ENCODE results near the gene IGSF11. TPM values are rescaled to one million over a fixed set of nuclear protein-coding genes. Genes with fewer than 3 reads are reported as not detected.

Gene IGSF11
- total RNA-seq, 1 experiment from 2014 or later: not detected

- H3F3A ChIP-seq (ENCODE audit: insufficient read depth, low read depth): no peaks in the 10 kb centered on the region
- no TSS peak for BruUV-seq (replicated peaks)
- H3K27ac ChIP-seq: no peak overlapping the region
- no peaks in the 10 kb centered on the region for H3K9me3 ChIP-seq (ENCODE audit: insufficient read depth, low read depth)
- no peak for DNase-seq
- no peak overlapping the region for H2AFZ ChIP-seq
- H3K4me1 ChIP-seq (replicated peaks; ENCODE audit: insufficient read depth): no peaks in the 10 kb centered on the region
- H3K79me2 ChIP-seq (ENCODE audit: low read depth): no peaks in the 10 kb centered on the region
- no peaks in the 10 kb centered on the region for H3K36me3 ChIP-seq (ENCODE audit: low read depth)
- intact Hi-C loops (cut with micrococcal nuclease; ENCODE audit: unreplicated experiment): no loop called here
- no peaks in the 10 kb centered on the region for H3K27me3 ChIP-seq (ENCODE audit: insufficient read depth, low read depth)
- ChIA-PET CTCF (no interaction called here), POLR2A (ENCODE audit: unreplicated experiment) (no interaction called here)
- H3K9me2 ChIP-seq (ENCODE audit: insufficient read depth): peaks cover 6% of the 10 kb centered on the region; the same call in 1 of the 2 replicates
- no peaks in the 10 kb centered on the region for H4K20me1 ChIP-seq (ENCODE audit: insufficient read depth)
- H3K4me3 ChIP-seq: no peak overlapping the region
- no peak overlapping the region for H3K4me2 ChIP-seq
- no peak for TF ChIP-seq CTCF (conservative IDR thresholded peaks at IDR 0.05)
- TF ChIP-seq EZH2 (IDR thresholded peaks at IDR 0.05; ENCODE audit: low read depth): no peak
Measured at GRCh38 chr3:118946449-118946848, 88.2 kb downstream of the IGSF11 start.

GRCh38 chr3:118945834-118946233, 88.8 kb downstream of the IGSF11 start:
- Histone ChIP-seq H3K4me1 (replicated peaks; ENCODE audit: insufficient read depth) (no peaks in the 10 kb centered on the region), H3K4me3 (no peak overlapping the region), H4K20me1 (ENCODE audit: insufficient read depth) (no peaks in the 10 kb centered on the region), H3K27ac (no peak overlapping the region), H3K36me3 (ENCODE audit: low read depth) (no peaks in the 10 kb centered on the region), H3K27me3 (ENCODE audit: insufficient read depth, low read depth) (no peaks in the 10 kb centered on the region), H3K9me3 (ENCODE audit: insufficient read depth, low read depth) (no peaks in the 10 kb centered on the region; the same call in 1 of the 2 replicates), H3K4me2 (no peak overlapping the region), H3F3A (ENCODE audit: insufficient read depth, low read depth) (no peaks in the 10 kb centered on the region), H3K9me2 (ENCODE audit: insufficient read depth) (peaks cover 3% of the 10 kb centered on the region; the same call in 1 of the 2 replicates), H2AFZ (no peak overlapping the region), H3K79me2 (ENCODE audit: low read depth) (no peaks in the 10 kb centered on the region)
- TF ChIP-seq EZH2 (IDR thresholded peaks at IDR 0.05; ENCODE audit: low read depth) (no peak), CTCF (conservative IDR thresholded peaks at IDR 0.05) (no peak)
- ChIA-PET POLR2A (ENCODE audit: unreplicated experiment) (no interaction called here), CTCF (interaction anchor here (0.8 kb wide), 1 partner anchor 152 kb away, joined by 4 read pairs; no protein-coding TSS in a partner anchor)
- no TSS peak for BruUV-seq (replicated peaks)
- no peak for DNase-seq
- intact Hi-C loops (cut with micrococcal nuclease; ENCODE audit: unreplicated experiment): no loop called here

GRCh38 chr3:118943597-118943996, 91.0 kb downstream of the IGSF11 start:
- no peaks in the 10 kb centered on the region for H3F3A ChIP-seq (ENCODE audit: insufficient read depth, low read depth)
- H3K4me2 ChIP-seq: no peak overlapping the region
- intact Hi-C loops (cut with micrococcal nuclease; ENCODE audit: unreplicated experiment): no loop called here
- H2AFZ ChIP-seq: no peak overlapping the region
- CTCF ChIA-PET: no interaction called here
- no peaks in the 10 kb centered on the region for H4K20me1 ChIP-seq (ENCODE audit: insufficient read depth)
- no peak overlapping the region for H3K27ac ChIP-seq
- POLR2A ChIA-PET (ENCODE audit: unreplicated experiment): no interaction called here
- no peak for DNase-seq
- H3K4me1 ChIP-seq (replicated peaks; ENCODE audit: insufficient read depth): peaks cover 3% of the 10 kb centered on the region
- no peak overlapping the region for H3K4me3 ChIP-seq
- H3K9me3 ChIP-seq (ENCODE audit: insufficient read depth, low read depth): no peaks in the 10 kb centered on the region; the same call in 1 of the 2 replicates
- no peaks in the 10 kb centered on the region for H3K9me2 ChIP-seq (ENCODE audit: insufficient read depth)
- BruUV-seq (replicated peaks): no TSS peak
- no peaks in the 10 kb centered on the region for H3K27me3 ChIP-seq (ENCODE audit: insufficient read depth, low read depth)
- no peak for TF ChIP-seq CTCF (conservative IDR thresholded peaks at IDR 0.05)
- no peak for TF ChIP-seq EZH2 (IDR thresholded peaks at IDR 0.05; ENCODE audit: low read depth)
- no peaks in the 10 kb centered on the region for H3K36me3 ChIP-seq (ENCODE audit: low read depth)
- H3K79me2 ChIP-seq (ENCODE audit: low read depth): no peaks in the 10 kb centered on the region

All from PC-9 (cell line).